K562 (cell line): ENCODE data around the gene STC2. TPM values are rescaled to one million over a fixed set of nuclear protein-coding genes. Genes with fewer than 3 reads are reported as not detected.

Source experiments
- ATAC-seq: fragments of 200-7000 bp; cut with Tn5 transposase; 3 replicates; pipeline ENCODE4 v1.9.1; 2020; ENCODE audit warnings: moderate library complexity
- BruUV-seq: library from RNA; stranded (reverse); fragments of 400-500 nt; replicated peaks from 2 replicates; lab custom pipeline; 2021; lab: Mats Ljungman, UMichigan
- CTCF ChIA-PET: fragments of 300-600 bp; formaldehyde crosslinking; extraction: SDS; loops from one replicate; lab custom pipeline; 2021; ENCODE audit warnings: low intra/inter-chr PET ratio; lab: Yijun Ruan, JAX
- POLR2A ChIA-PET: fragments of 300-600, 350-650 bp; sonication (Branson Sonifier 250); formaldehyde crosslinking; extraction: SDS; loops from one replicate; lab custom pipeline; 2021; ENCODE audit warnings: antibody characterized with exemption, inconsistent platforms; lab: Yijun Ruan, JAX
- DNase-seq, 4 experiments: peaks; one replicate each; pipeline versions ENCODE4 v3.0.0 to v3.0.0-alpha.2; 2011 to 2018; ENCODE audit warnings: low spot score in 3 of 4, mixed read lengths in 3 of 4; ENCODE audit errors: extremely low read depth in 1 of 4
- FAIRE-seq: peaks from 2 replicates; lab custom pipeline; 2011; peaks lifted over from hg19 to GRCh38; lab: Jason Lieb, UNC
- H2AFZ ChIP-seq: 2 replicates; pipeline ENCODE4 v1.6.0; 2011; ENCODE audit warnings: low read depth, low read length, control low read depth, inconsistent platforms
- H3K27ac ChIP-seq: fragments of 200-600 bp; 3 replicates; pipeline ENCODE4 v1.8.0; 2011; ENCODE audit warnings: low read depth, mild to moderate bottlenecking, control low read depth, inconsistent platforms, low read length, moderate library complexity, mixed read lengths; ENCODE audit errors: extremely low read depth
- H3K27me3 ChIP-seq, 2 experiments: fragments of 300-600 bp in 1 of 2; 2 replicates in 1 of 2; 3 replicates in 1 of 2; pipeline versions ENCODE4 v1.6.0 to v1.8.0; 2011; ENCODE audit warnings: inconsistent platforms in 2 of 2, low read length in 2 of 2, mild to moderate bottlenecking in 1 of 2, mixed read lengths in 1 of 2, moderate library complexity in 1 of 2; ENCODE audit not compliant: control insufficient read depth in 2 of 2, insufficient read depth in 2 of 2
- H3K36me3 ChIP-seq: fragments of 300-600 bp; 3 replicates; pipeline ENCODE4 v1.8.0; 2011; ENCODE audit warnings: mild to moderate bottlenecking, low read length, inconsistent platforms; ENCODE audit not compliant: control insufficient read depth, insufficient read depth
- H3K4me1 ChIP-seq, 2 experiments: fragments of 200-600 bp in 1 of 2; replicated peaks in 1 of 2; 2 replicates in 1 of 2; 3 replicates in 1 of 2; pipeline versions ENCODE4 v1.5.1 to v1.8.0; 2011; ENCODE audit warnings: inconsistent platforms in 2 of 2, low read length in 2 of 2, mild to moderate bottlenecking in 1 of 2, mixed read lengths in 1 of 2, moderate library complexity in 1 of 2; ENCODE audit not compliant: control insufficient read depth in 2 of 2, insufficient read depth in 2 of 2
- H3K4me2 ChIP-seq: 2 replicates; pipeline ENCODE4 v1.6.1; 2011; ENCODE audit warnings: low read length, control low read depth, inconsistent platforms, mixed read lengths; ENCODE audit not compliant: insufficient read depth
- H3K4me3 ChIP-seq: fragments of 200-600 bp; sonication (generic), shearing (Covaris generic); 2 replicates; pipeline ENCODE4 v1.5.1; 2016; ENCODE audit warnings: control low read depth, inconsistent platforms
- H3K79me2 ChIP-seq: fragments of 200-600 bp; 3 replicates; pipeline ENCODE4 v1.8.0; 2011; ENCODE audit warnings: low read length, inconsistent platforms; ENCODE audit not compliant: control insufficient read depth, insufficient read depth
- H3K9ac ChIP-seq, 2 experiments: 2 replicates each; pipeline versions ENCODE4 v1.6.0 to v1.6.1; 2011; ENCODE audit warnings: low read depth in 2 of 2, low read length in 2 of 2, control low read depth in 1 of 2, inconsistent platforms in 1 of 2, mild to moderate bottlenecking in 1 of 2, mixed read lengths in 1 of 2; ENCODE audit not compliant: insufficient read depth in 1 of 2
- H3K9me1 ChIP-seq: one replicate; pipeline ENCODE4 v1.6.0; 2011; ENCODE audit warnings: inconsistent platforms, mild to moderate bottlenecking, low read length, moderate library complexity; ENCODE audit not compliant: control insufficient read depth, insufficient read depth
- H3K9me3 ChIP-seq: replicated peaks from 2 replicates; pipeline ENCODE4 v1.5.1; 2011; ENCODE audit warnings: low read depth, low read length, inconsistent platforms; ENCODE audit not compliant: control insufficient read depth, insufficient read depth
- H4K20me1 ChIP-seq: replicated peaks from 2 replicates; pipeline ENCODE4 v1.6.1; 2011; ENCODE audit warnings: low read length, inconsistent platforms, mixed read lengths; ENCODE audit not compliant: control insufficient read depth, insufficient read depth
- BACH1 ChIP-seq: fragments of 200-800 bp; sonication (Bioruptor generic); IDR thresholded peaks from 2 replicates; pipeline ENCODE4 v1.6.1; 2016; ENCODE audit warnings: missing genetic modification characterization, missing compliant biosample characterization
- CAMTA2 ChIP-seq: fragments of 250-450 bp; sonication (Bioruptor Pico); conservative IDR thresholded peaks from 2 replicates; pipeline ENCODE4 v1.5.1; 2022
- EHMT2 ChIP-seq: fragments of 450-650 bp; IDR thresholded peaks from 2 replicates; pipeline ENCODE4 v1.6.1; 2018; ENCODE audit warnings: antibody characterized with exemption
- IFI16 ChIP-seq: fragments of 250-450 bp; sonication (Bioruptor Pico); IDR thresholded peaks from 2 replicates; pipeline ENCODE4 v2.1.2; 2022; ENCODE audit warnings: mild to moderate bottlenecking, inconsistent platforms
- MAZ ChIP-seq, 2 experiments: fragments of 450-650 bp in 1 of 2; sonication (generic) in 1 of 2; formaldehyde crosslinking; IDR thresholded peaks in 1 of 2; conservative IDR thresholded peaks in 1 of 2; 2 replicates each; pipeline versions ENCODE4 v1.4.0 to v1.5.0; 2020; ENCODE audit warnings: mild to moderate bottlenecking in 1 of 2, missing genetic modification reagents in 1 of 2
- NCOR1 ChIP-seq: fragments of 450-650 bp; IDR thresholded peaks from 2 replicates; pipeline ENCODE4 v1.6.1; 2016; ENCODE audit warnings: mild to moderate bottlenecking, moderate library complexity
- NR2C2 ChIP-seq, 2 experiments: fragments of 200-800 bp in 1 of 2; sonication (Bioruptor generic) in 1 of 2; sonication (generic) in 1 of 2; formaldehyde crosslinking in 1 of 2; IDR thresholded peaks; 2 replicates each; pipeline versions ENCODE4 v1.6.1 to v1.8.0; 2016 to 2022; ENCODE audit warnings: mild to moderate bottlenecking in 1 of 2, missing compliant biosample characterization in 1 of 2, missing genetic modification characterization in 1 of 2, missing genetic modification reagents in 1 of 2
- PML ChIP-seq: IDR thresholded peaks from 2 replicates; pipeline ENCODE4 v1.6.1; 2012; ENCODE audit warnings: low read length, inconsistent platforms
- POLR2B ChIP-seq: fragments of 450-650 bp; IDR thresholded peaks from 2 replicates; pipeline ENCODE4 v1.6.1; 2018; ENCODE audit warnings: low read depth; ENCODE audit not compliant: partially characterized antibody
- PPARD ChIP-seq: fragments of 250-450 bp; sonication (Bioruptor Pico); IDR thresholded peaks from 2 replicates; pipeline ENCODE4 v1.8.0; 2022; ENCODE audit warnings: inconsistent platforms, mild to moderate bottlenecking, moderate library complexity
- SLC30A9 ChIP-seq: fragments of 250-450 bp; sonication (Bioruptor Pico); IDR thresholded peaks from 2 replicates; pipeline ENCODE4 v1.8.0; 2022; ENCODE audit warnings: mild to moderate bottlenecking, moderate library complexity
- SPI1 ChIP-seq: IDR thresholded peaks from 2 replicates; pipeline ENCODE4 v1.6.1; 2011; ENCODE audit warnings: low read depth, low read length, control low read depth, borderline replicate concordance
- TRIM28 ChIP-seq: fragments of 450-650 bp; IDR thresholded peaks from 2 replicates; pipeline ENCODE4 v1.6.1; 2017
- ZBED1 ChIP-seq: IDR thresholded peaks from 2 replicates; pipeline ENCODE4 v1.6.1; 2014
- ZNF146 ChIP-seq: IDR thresholded peaks from one replicate; pipeline ENCODE4 v1.6.1; 2018; ENCODE audit warnings: missing compliant biosample characterization; ENCODE audit not compliant: unreplicated experiment
- ZNF253 ChIP-seq: fragments of 250-450 bp; sonication (Bioruptor Pico); conservative IDR thresholded peaks from 2 replicates; pipeline ENCODE4 v1.6.1; 2021; ENCODE audit warnings: mild to moderate bottlenecking
- ZNF717 ChIP-seq: fragments of 250-450 bp; sonication (Bioruptor Pico); IDR thresholded peaks from 2 replicates; pipeline ENCODE4 v1.5.0; 2021
- WGBS: fragments of 100-300 bp; shearing (Covaris generic); methylation state at CpG from one replicate; pipeline ENCODE4 v1.1.6; 2016; ENCODE audit warnings: low coverage, mixed read lengths; ENCODE audit not compliant: insufficient coverage; ENCODE audit errors: missing lambda C conversion rate; 5-methylcytosine and 5-hydroxymethylcytosine counted together
- in situ Hi-C: fragments of 300-500 bp; cut with MboI; formaldehyde crosslinking; loops from 4 replicates; pipeline ENCODE4 v1.15.0; 2018; ENCODE audit warnings: inconsistent platforms, mixed read lengths
- intact Hi-C: fragments of 100-400 bp; cut with micrococcal nuclease; formaldehyde crosslinking; loops from 2 replicates; pipeline ENCODE4 v1.14.2; 2022
- polyA plus RNA-seq, 8 experiments: library from polyadenylated mRNA; depleted of rRNA in 4 of 8; stranded (reverse) in 5 of 8; unstranded in 3 of 8; fragments of >200 nt; fragmentation: Nextera tagmentation in 2 of 8; fragmentation: Illumina TruSeq in 1 of 8; extraction: Ambion mirVana in 2 of 8; extraction: Trizol in 1 of 8; gene quantifications; 2 replicates each; pipeline versions ENCODE4 v1.2.1 to v1.2.3, GENCODE V29; 2011 to 2014; ENCODE audit warnings: inconsistent platforms in 1 of 8, missing spikeins in 1 of 8
- total RNA-seq, 7 experiments: library from RNA; depleted of rRNA in 6 of 7; stranded (reverse); fragments of >200 nt in 6 of 7; fragmentation: Illumina TruSeq in 2 of 7; extraction: Trizol in 2 of 7; gene quantifications; 2 replicates each; pipeline versions ENCODE4 v1.2.1 to v1.2.3, GENCODE V29; 2011 to 2021; ENCODE audit warnings: low replicate concordance in 1 of 7
- TF ChIP-seq, protein P1 (sequence below): fragments of 250-450 bp; sonication (Bioruptor Pico); IDR thresholded peaks from 2 replicates; pipeline ENCODE4 v1.8.0; 2022; ENCODE audit warnings: moderate library complexity, mild to moderate bottlenecking, inconsistent platforms

STC2 gene
- total and polyA plus RNA-seq, 9 of the 15 experiments (the other 6 are each of a cell fraction or from before 2014, with no cell fraction given) = 0.62 to 31.7 (median 7.4) TPM

DNA sequence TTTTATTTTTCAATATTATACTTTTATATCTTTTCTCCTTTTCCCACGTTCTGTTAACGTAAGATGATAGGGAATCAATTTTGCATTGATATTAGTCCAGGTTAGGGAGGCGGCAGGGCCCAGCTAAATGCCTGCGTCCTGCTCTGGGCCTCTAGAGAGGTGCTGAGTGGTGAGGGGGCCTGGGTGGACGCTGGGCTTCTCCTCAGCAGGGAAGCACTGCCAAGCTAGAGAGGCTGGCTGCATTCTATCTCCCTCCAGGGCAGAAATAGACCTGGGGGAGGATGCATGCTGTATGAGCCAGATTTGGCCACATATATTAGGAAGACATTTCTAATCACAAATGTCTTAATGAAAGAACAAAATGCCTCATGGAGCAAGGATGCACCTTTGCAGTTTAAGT is 49.6 kb downstream of the STC2 start (continued):
- no peak for TF ChIP-seq CAMTA2
- no peak for TF ChIP-seq ZNF146 (CRISPR knock-in tag)
- no peak for TF ChIP-seq EHMT2
- no peak for TF ChIP-seq PML

DNA sequence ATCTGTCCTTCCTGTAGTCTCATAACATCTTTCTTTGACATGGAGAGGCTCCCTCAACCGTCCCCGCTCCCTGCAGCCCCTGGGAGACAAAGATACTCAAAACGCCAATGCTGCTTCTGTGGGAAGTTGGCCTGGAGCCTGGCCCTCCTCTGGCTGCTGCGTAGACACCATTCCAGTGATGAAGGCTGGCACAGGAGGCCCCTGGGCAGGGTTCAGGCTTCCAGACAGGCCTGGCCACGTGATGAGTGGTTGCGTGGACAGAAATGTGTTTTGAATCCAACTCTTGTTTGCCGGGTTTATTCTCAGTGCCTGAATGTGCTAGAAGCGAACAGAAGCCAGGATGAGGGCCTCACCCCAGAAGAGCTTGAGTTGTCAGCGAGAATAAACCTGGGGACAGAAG is 50.0 kb downstream of the STC2 start:
- H3K27ac ChIP-seq = no peak overlapping the region
- POLR2A ChIA-PET = interaction anchor here (1.0 to 1.3 kb wide), 2 partner anchors 31 to 295 kb away, joined by 3 read pairs; partner anchors contain the start of gene ATP6V0E1
- peaks cover 6 to 17% of the 10 kb centered on the region in 2 experiments; a peak in 4 of 5 replicates for H3K27me3 ChIP-seq
- H3K4me3 ChIP-seq = no peak overlapping the region
- no peaks in the 10 kb centered on the region for H3K9me3 ChIP-seq
- no peak overlapping the region for H3K4me2 ChIP-seq
- peak overlapping the region in 1 of 2 experiments; percentile 65; a peak in 1 of 4 replicates for H3K9ac ChIP-seq
- FAIRE-seq (no peak), ATAC-seq (no peak), DNase-seq (no peak)
- no peaks in the 10 kb centered on the region for H3K36me3 ChIP-seq
- in situ Hi-C loops = loop anchor here (10.0 kb wide), 1 partner anchor 573 kb away; no protein-coding TSS in a partner anchor
- no peaks in the 10 kb centered on the region for H4K20me1 ChIP-seq
- TF ChIP-seq MAZ (CRISPR knock-in tag; conservative IDR thresholded peaks at IDR 0.05 in 1 of 2, IDR thresholded peaks at IDR 0.05 in 1 of 2) (no peak), SLC30A9 (no peak), ZNF253 (no peak), ZNF717 (CRISPR knock-in tag) (no peak), TRIM28 (no peak), ZBED1 (no peak), NCOR1 (no peak), IFI16 (CRISPR knock-in tag) (no peak), PPARD (CRISPR knock-in tag) (no peak), POLR2B (no peak), SPI1 (no peak), NR2C2 (CRISPR knock-in tag; IDR thresholded peaks at IDR 0.05) (no peak), NR2C2 (tag; IDR thresholded peaks at IDR 0.05) (no peak), BACH1 (no peak)
- TF ChIP-seq, protein P1, sequence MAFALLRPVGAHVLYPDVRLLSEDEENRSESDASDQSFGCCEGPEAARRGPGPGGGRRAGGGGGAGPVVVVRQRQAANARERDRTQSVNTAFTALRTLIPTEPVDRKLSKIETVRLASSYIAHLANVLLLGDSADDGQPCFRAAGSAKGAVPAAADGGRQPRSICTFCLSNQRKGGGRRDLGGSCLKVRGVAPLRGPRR (CRISPR knock-in tag) = no peak
- no peaks in the 10 kb centered on the region for H3K79me2 ChIP-seq
- H3K4me1 ChIP-seq = peaks cover 0 to 3% of the 10 kb centered on the region in 2 experiments; a peak in 1 of 5 replicates
- intact Hi-C loops = no loop called here
- no TSS peak for BruUV-seq
- 15% methylated on average over 9 of the region's 9 CpGs for WGBS
- H3K9me1 ChIP-seq = no peaks in the 10 kb centered on the region
- H2AFZ ChIP-seq = peak overlapping the region; percentile 37
- CTCF ChIA-PET = no interaction called here
